HepG2 (cell line): ENCODE data around the gene MRPS34.

Experiments
- CTCF ChIP-seq: sonication (generic); formaldehyde crosslinking; IDR thresholded peaks from 2 replicates; pipeline ENCODE4 v1.5.0; 2020; ENCODE audit warnings: mild to moderate bottlenecking, missing genetic modification reagents, moderate library complexity
- POLR2A ChIP-seq, 2 experiments: IDR thresholded peaks; 2 replicates each; pipeline ENCODE4 v1.6.1; 2011; ENCODE audit warnings: low read depth in 2 of 2, low read length in 2 of 2, mild to moderate bottlenecking in 1 of 2, moderate library complexity in 1 of 2; ENCODE audit not compliant: insufficient read depth in 1 of 2
- SP4 ChIP-seq: sonication (generic); formaldehyde crosslinking; IDR thresholded peaks from 2 replicates; pipeline ENCODE4 v1.8.1; 2023; ENCODE audit warnings: mild to moderate bottlenecking, missing genetic modification reagents

GRCh38 chr16:1731073-1731472 lies 41.9 kb downstream of the MRPS34 start:
- TF ChIP-seq POLR2A (IDR thresholded peaks at IDR 0.05; ENCODE audit: insufficient read depth in 1 of 2, low read depth in 2 of 2, low read length in 2 of 2) (no peak), CTCF (CRISPR knock-in tag) (no peak), SP4 (CRISPR knock-in tag) (no peak)
